ENCODE measurements around the gene MAGEL2.
"Not testable (repeated sequence)": the region's sequence is repeated elsewhere in the genome, so short reads cannot be mapped to it uniquely, and the experiment has no call there.

Gene MAGEL2

DNA sequence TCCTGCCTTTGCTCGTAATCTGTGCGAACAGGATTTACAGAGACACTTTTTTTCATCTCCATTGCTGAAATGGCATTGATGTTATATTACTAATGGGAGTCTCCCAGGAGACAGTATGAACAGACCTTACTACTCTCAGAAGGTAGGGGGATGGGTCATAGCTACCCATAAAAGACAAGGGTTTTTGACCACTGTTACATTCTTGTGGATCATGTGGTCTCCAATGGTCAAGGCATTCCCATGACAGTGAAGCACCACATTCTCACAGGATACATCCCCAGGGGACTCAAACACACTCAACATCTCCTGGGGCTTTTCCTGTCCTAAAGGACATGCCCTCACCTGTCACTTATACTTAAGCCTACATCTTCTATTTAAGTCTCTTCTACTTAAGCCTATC is 41.4 kb downstream of the MAGEL2 start:
- H2AFZ ChIP-seq (ENCODE audit: low read length, unreplicated experiment): no peak overlapping the region
- no peaks in the 10 kb centered on the region for H3K79me2 ChIP-seq (ENCODE audit: control insufficient read depth, insufficient read depth, low read length, unreplicated experiment)
- no peak overlapping the region for H3K4me3 ChIP-seq (ENCODE audit: low read depth, low read length)
- no peaks in the 10 kb centered on the region for H3K4me1 ChIP-seq (ENCODE audit: control insufficient read depth, insufficient read depth, low read length, unreplicated experiment)
- H3K36me3 ChIP-seq (ENCODE audit: insufficient read depth, low read length): no peaks in the 10 kb centered on the region
- no peaks in the 10 kb centered on the region for H3K27me3 ChIP-seq (ENCODE audit: insufficient read depth, low read length)
- H3K27ac ChIP-seq (ENCODE audit: low read depth, low read length): no peak overlapping the region

DNA sequence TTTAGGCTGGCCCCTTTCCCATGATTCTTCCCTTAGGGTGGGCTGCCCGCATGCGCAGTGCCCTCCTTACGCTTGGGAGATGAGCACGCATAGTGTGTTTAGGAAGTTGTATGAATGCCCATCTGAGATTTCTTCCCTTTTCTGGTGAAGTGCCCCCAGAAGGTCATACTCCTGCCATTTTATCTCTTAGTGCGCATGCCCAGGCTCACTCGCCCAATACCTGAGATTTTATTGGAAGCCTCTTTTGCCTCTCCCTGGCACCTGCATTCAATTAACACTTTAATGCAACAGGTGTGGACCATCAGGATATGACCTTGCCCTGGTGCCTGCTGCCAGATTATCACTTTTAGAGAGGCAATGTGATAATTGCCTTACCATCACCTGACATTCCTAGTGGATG is 45.5 kb downstream of the MAGEL2 start:
- H3K4me1 ChIP-seq (ENCODE audit: control insufficient read depth, insufficient read depth, low read length, unreplicated experiment): no peaks in the 10 kb centered on the region

DNA sequence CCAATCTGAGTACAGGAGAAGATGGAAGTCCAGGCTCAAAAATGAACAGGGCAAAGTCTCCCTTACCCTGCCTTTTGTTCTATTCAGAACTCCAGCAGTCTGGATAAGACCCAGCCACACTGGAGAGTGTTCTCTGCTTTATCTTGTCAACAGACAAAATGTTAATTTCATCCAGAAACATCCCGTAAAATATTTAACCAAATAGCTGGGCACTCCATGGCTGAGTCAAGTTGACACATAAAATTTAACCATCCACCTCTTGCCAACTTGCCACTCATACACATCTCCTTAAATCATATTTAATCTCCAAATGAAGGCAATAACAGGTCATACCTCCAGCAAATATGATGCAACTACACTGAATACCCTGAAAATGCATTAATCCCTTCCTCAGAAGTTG is 48.6 kb downstream of the MAGEL2 start:
- Histone ChIP-seq H3K27ac (ENCODE audit: low read depth, low read length) (no peak overlapping the region), H2AFZ (ENCODE audit: low read length, unreplicated experiment) (no peak overlapping the region), H3K36me3 (ENCODE audit: insufficient read depth, low read length) (no peaks in the 10 kb centered on the region), H3K4me1 (ENCODE audit: control insufficient read depth, insufficient read depth, low read length, unreplicated experiment) (no peaks in the 10 kb centered on the region), H3K4me3 (ENCODE audit: low read depth, low read length) (no peak overlapping the region), H3K27me3 (ENCODE audit: insufficient read depth, low read length) (no peaks in the 10 kb centered on the region), H3K79me2 (ENCODE audit: control insufficient read depth, insufficient read depth, low read length, unreplicated experiment) (no peaks in the 10 kb centered on the region)

More for the DNA sequence above, 45.5 kb downstream of the MAGEL2 start:
- Histone ChIP-seq H3K36me3 (ENCODE audit: insufficient read depth, low read length) (no peaks in the 10 kb centered on the region), H3K4me3 (ENCODE audit: low read depth, low read length) (no peak overlapping the region), H3K27ac (ENCODE audit: low read depth, low read length) (no peak overlapping the region), H3K79me2 (ENCODE audit: control insufficient read depth, insufficient read depth, low read length, unreplicated experiment) (no peaks in the 10 kb centered on the region), H3K27me3 (ENCODE audit: insufficient read depth, low read length) (no peaks in the 10 kb centered on the region), H2AFZ (ENCODE audit: low read length, unreplicated experiment) (no peak overlapping the region)

DNA sequence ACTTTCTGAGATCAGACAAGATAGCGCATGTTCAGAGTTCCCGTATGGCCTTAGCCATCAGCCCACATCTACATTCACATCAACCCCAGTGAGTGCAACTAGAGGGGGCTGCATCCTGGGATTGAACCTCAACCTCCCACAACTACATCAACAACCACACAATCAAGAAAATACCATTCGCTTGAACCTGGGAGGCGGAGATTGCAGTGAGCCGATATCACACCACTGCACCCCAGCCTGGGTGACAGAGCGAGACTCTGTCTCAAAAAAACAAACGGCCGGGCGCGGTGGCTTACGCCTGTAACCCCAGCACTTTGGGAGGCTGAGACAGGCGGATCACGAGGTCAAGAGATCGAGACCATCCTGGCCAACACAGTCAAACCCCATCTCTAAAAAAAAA is 50.4 kb downstream of the MAGEL2 start:
- not testable (repeated sequence) for H3K79me2 ChIP-seq (ENCODE audit: control insufficient read depth, insufficient read depth, low read length, unreplicated experiment); H2AFZ ChIP-seq (ENCODE audit: low read length, unreplicated experiment); H3K4me1 ChIP-seq (ENCODE audit: control insufficient read depth, insufficient read depth, low read length, unreplicated experiment); H3K4me3 ChIP-seq (ENCODE audit: low read depth, low read length); H3K27me3 ChIP-seq (ENCODE audit: insufficient read depth, low read length); H3K27ac ChIP-seq (ENCODE audit: low read depth, low read length); H3K36me3 ChIP-seq (ENCODE audit: insufficient read depth, low read length)

DNA sequence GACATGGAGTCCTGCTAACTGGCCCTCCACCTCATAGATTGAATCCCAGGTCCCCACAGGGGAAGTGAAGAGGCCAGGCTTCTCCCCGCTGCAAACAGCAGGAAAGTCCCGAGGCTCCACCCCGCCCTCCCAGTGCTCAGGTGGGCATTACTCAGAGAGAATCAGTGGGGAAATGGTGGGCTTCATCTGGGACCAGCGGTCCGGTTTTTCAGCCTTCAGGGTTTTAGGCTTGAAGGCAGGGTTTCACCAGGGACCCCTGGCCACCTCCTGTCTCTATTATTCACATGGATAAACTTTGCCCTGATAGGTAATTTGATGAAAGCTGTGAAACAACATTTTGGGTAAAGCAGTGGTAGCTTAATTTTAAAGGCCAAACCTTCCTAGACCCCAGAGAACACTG is 50.9 kb downstream of the MAGEL2 start:
- Histone ChIP-seq H3K4me1 (ENCODE audit: control insufficient read depth, insufficient read depth, low read length, unreplicated experiment) (no peaks in the 10 kb centered on the region), H3K36me3 (ENCODE audit: insufficient read depth, low read length) (no peaks in the 10 kb centered on the region), H2AFZ (ENCODE audit: low read length, unreplicated experiment) (no peak overlapping the region), H3K4me3 (ENCODE audit: low read depth, low read length) (no peak overlapping the region), H3K27ac (ENCODE audit: low read depth, low read length) (no peak overlapping the region), H3K79me2 (ENCODE audit: control insufficient read depth, insufficient read depth, low read length, unreplicated experiment) (no peaks in the 10 kb centered on the region), H3K27me3 (ENCODE audit: insufficient read depth, low read length) (no peaks in the 10 kb centered on the region)

DNA sequence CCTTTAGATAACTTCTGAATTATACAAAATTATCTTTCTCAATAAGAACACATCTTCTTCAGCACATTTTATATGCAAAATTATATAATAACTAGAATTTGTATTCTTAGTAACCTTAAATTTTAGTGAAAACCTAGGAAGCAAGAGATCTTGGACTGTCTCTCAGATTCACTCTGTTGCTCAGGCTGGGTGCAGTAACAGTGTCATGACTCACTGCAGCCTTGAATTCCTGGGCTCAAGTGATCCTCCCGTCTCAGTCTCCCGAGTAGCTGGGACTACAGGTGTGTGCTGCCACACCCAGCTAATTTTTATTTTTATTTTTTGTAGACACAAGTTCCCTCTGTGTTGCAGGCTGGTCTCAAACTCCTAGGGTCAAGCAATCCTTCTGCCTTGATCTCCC is 52.3 kb downstream of the MAGEL2 start:
- H3K36me3 ChIP-seq (ENCODE audit: insufficient read depth, low read length): no peaks in the 10 kb centered on the region
- H3K79me2 ChIP-seq (ENCODE audit: control insufficient read depth, insufficient read depth, low read length, unreplicated experiment): no peaks in the 10 kb centered on the region
- H3K27ac ChIP-seq (ENCODE audit: low read depth, low read length): no peak overlapping the region
- no peaks in the 10 kb centered on the region for H3K4me1 ChIP-seq (ENCODE audit: control insufficient read depth, insufficient read depth, low read length, unreplicated experiment)
- H2AFZ ChIP-seq (ENCODE audit: low read length, unreplicated experiment): no peak overlapping the region
- no peaks in the 10 kb centered on the region for H3K27me3 ChIP-seq (ENCODE audit: insufficient read depth, low read length)
- no peak overlapping the region for H3K4me3 ChIP-seq (ENCODE audit: low read depth, low read length)

DNA sequence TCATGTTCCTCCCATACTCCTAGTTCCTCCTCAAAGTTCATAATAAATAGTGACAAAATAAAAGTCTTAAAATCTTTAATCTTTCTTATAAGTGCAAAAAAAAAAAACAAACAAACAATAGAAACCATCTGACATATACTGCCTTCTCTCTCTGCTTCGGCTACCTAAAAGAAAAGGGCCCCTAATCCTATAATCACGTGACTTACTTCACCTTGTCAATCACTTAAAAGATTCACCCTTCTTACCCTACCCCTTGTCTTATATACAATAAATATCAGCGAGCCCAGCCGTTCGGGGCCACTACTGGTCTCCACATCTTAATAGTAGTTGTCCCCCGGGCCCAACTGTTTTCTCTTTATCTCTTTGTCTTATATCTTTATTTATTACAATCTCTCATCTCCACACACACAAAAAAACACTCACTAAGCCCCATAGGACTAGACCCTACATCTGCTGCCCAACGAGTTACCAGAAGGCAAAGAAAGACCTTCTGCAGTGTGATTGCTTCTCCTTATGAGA is 53.4 kb downstream of the MAGEL2 start:
- H3K4me3 ChIP-seq (ENCODE audit: low read depth, low read length): no peak overlapping the region

More for the DNA sequence above, 53.4 kb downstream of the MAGEL2 start:
- H3K79me2 ChIP-seq (ENCODE audit: control insufficient read depth, insufficient read depth, low read length, unreplicated experiment): no peaks in the 10 kb centered on the region
- no peaks in the 10 kb centered on the region for H3K4me1 ChIP-seq (ENCODE audit: control insufficient read depth, insufficient read depth, low read length, unreplicated experiment)
- no peaks in the 10 kb centered on the region for H3K27me3 ChIP-seq (ENCODE audit: insufficient read depth, low read length)
- H2AFZ ChIP-seq (ENCODE audit: low read length, unreplicated experiment): no peak overlapping the region
- no peak overlapping the region for H3K27ac ChIP-seq (ENCODE audit: low read depth, low read length)
- H3K36me3 ChIP-seq (ENCODE audit: insufficient read depth, low read length): no peaks in the 10 kb centered on the region
